ENCODE data around the gene RBM24. TPM values are rescaled to one million over a fixed set of nuclear protein-coding genes. Genes with fewer than 3 reads are reported as not detected.
A peak's percentile ranks its signal among the peaks of the same experiment; 100 is the strongest.

Gene RBM24
- total and polyA plus RNA-seq, 2 of the 4 experiments (the other 2 are of a cell fraction) = 4.1 to 6.6 TPM

- no peak for ATAC-seq (ENCODE audit: low read depth)
- peaks cover 12% of the 10 kb centered on the region; the same call in 1 of the 2 replicates for H3K4me1 ChIP-seq (ENCODE audit: control insufficient read depth, insufficient read depth, low read length)
- H3K56ac ChIP-seq (ENCODE audit: extremely low read depth, insufficient read depth, low read length) = no peak overlapping the region
- H2BK5ac ChIP-seq (ENCODE audit: low read depth, low read length, poor library complexity, severe bottlenecking) = no peak overlapping the region
- H2BK15ac ChIP-seq (ENCODE audit: low read depth, low read length) = no peak overlapping the region
- H3K4me2 ChIP-seq (ENCODE audit: low read depth, low read length) = no peak overlapping the region
- H3K4me3 ChIP-seq (ENCODE audit: insufficient read depth, low read depth, low read length) = no peak overlapping the region
- no peaks in the 10 kb centered on the region for H3K27me3 ChIP-seq (ENCODE audit: control insufficient read depth, insufficient read depth, low read length)
- no peak overlapping the region for H3K23ac ChIP-seq (ENCODE audit: low read depth, low read length)
- H3K36me3 ChIP-seq (ENCODE audit: control insufficient read depth, insufficient read depth, low read length) = no peaks in the 10 kb centered on the region
- WGBS, 2 experiments (ENCODE audit: extremely low coverage in 2 of 2, insufficient read length in 1 of 2) = no CpG with 5 or more reads among the region's 3 CpGs
- H2AK9ac ChIP-seq (replicated peaks; ENCODE audit: low read depth, low read length, poor library complexity) = no peak overlapping the region
- H2AK5ac ChIP-seq (ENCODE audit: low read depth, low read length) = no peak overlapping the region
- H3K9ac ChIP-seq (ENCODE audit: low read depth, low read length) = no peak overlapping the region
- H3K79me1 ChIP-seq (ENCODE audit: low read depth in 1 of 2, low read length in 2 of 2) = 0 out of 4 replicates have a peak, but pooled peaks cover 0 to 5% of the 10 kb centered on the region in 2 experiments
- H4K8ac ChIP-seq (ENCODE audit: low read depth in 2 of 2, low read length in 2 of 2) = no peak overlapping the region
- H2BK20ac ChIP-seq (ENCODE audit: low read depth, low read length) = no peak overlapping the region
- CTCF ChIA-PET = no interaction called here
- H2BK120ac ChIP-seq (ENCODE audit: low read depth, low read length) = no peak overlapping the region
- peaks cover 7% of the 10 kb centered on the region for H3K9me1 ChIP-seq (ENCODE audit: insufficient read depth, low read length)
- DNase-seq = no peak
- dilution Hi-C loops (cut with HindIII; ENCODE audit: low sequenced_read_pairs, unreplicated experiment) = no loop called here
- no peaks in the 10 kb centered on the region for H4K20me1 ChIP-seq (ENCODE audit: insufficient read depth, low read length)
- no peak overlapping the region for H3K27ac ChIP-seq (ENCODE audit: insufficient read depth, low read length)
- BruUV-seq (replicated peaks) = no TSS peak
- 0 out of 2 replicates have a peak overlapping the region, but pooled peaks have one; percentile 13 for H3K14ac ChIP-seq (replicated peaks; ENCODE audit: low read depth, low read length)
- POLR2A ChIA-PET (ENCODE audit: unreplicated experiment) = no interaction called here
- no peak overlapping the region for H4K5ac ChIP-seq (ENCODE audit: low read depth, low read length)
- no peak overlapping the region for H3K4ac ChIP-seq (ENCODE audit: low read depth, low read length)
- H2AFZ ChIP-seq (replicated peaks; ENCODE audit: low read length, poor library complexity) = no peak overlapping the region
- no peaks in the 10 kb centered on the region for H3K9me3 ChIP-seq (ENCODE audit: control insufficient read depth, insufficient read depth, low read length)
- no peak for TF ChIP-seq RAD21 (IDR thresholded peaks at IDR 0.05; ENCODE audit: low read length)
- no peak for TF ChIP-seq MAFK (IDR thresholded peaks at IDR 0.05; ENCODE audit: low read depth, low read length)
- TF ChIP-seq MXI1 (IDR thresholded peaks at IDR 0.05; ENCODE audit: borderline replicate concordance, low read depth, low read length) = no peak
- intact Hi-C loops (cut with micrococcal nuclease) = no loop called here
- in situ Hi-C loops (cut with MboI; ENCODE audit: low sequenced_read_pairs) = no loop called here
- no peak overlapping the region for H3K18ac ChIP-seq (ENCODE audit: low read depth, low read length)
- no peak overlapping the region for H4K91ac ChIP-seq (ENCODE audit: insufficient read depth, low read depth, low read length)
Observed at GRCh38 chr6:17267566-17267965, 13.6 kb upstream of the RBM24 start.
